Measurements from ENCODE around the gene STYXL2. TPM values are rescaled to one million over a fixed set of nuclear protein-coding genes. Genes with fewer than 3 reads are reported as not detected.

Gene STYXL2
- total and polyA plus RNA-seq, 10 donors, result not detected

DNA sequence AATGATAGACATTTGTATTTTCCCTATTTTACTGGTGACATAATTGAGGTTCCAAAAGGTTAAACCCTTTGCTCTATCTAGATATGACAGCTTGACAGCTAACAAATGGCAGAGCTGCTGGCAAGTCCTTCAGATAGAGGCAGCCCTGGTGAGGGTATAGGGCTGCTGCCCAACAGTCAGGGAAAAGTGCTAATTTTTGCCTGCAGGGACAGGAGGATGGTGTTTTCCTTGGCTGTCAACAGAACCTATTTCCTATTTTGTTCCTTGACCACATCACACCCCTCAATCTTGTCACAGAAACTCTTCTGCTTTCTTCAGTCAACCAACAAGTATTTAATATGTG lies 16.0 kb upstream of the STYXL2 start:
- Histone ChIP-seq H3K9me3 (no peaks in the 10 kb centered on the region), H3K36me3 (no peaks in the 10 kb centered on the region), H3K4me1 (peaks cover 0 to 15% (median 0%) of the 10 kb centered on the region in 6 donors), H3K4me3 (no peak overlapping the region), H3K27me3 (replicated peaks in 1 of 7) (peaks cover 0 to 13% (median 0%) of the 10 kb centered on the region in 7 donors), H3K27ac (no peak overlapping the region)
- intact Hi-C loops (cut with DNase I; ENCODE audit: low total_unique reads), result loop anchor here (10.0 kb wide), 1 partner anchor 187 kb away; no protein-coding TSS in a partner anchor
- DNase-seq, result no peak
- TF ChIP-seq POLR2AphosphoS5 (IDR thresholded peaks at IDR 0.05) (no peak), POLR2A (IDR thresholded peaks at IDR 0.05) (no peak)
- TF ChIP-seq, protein P1, sequence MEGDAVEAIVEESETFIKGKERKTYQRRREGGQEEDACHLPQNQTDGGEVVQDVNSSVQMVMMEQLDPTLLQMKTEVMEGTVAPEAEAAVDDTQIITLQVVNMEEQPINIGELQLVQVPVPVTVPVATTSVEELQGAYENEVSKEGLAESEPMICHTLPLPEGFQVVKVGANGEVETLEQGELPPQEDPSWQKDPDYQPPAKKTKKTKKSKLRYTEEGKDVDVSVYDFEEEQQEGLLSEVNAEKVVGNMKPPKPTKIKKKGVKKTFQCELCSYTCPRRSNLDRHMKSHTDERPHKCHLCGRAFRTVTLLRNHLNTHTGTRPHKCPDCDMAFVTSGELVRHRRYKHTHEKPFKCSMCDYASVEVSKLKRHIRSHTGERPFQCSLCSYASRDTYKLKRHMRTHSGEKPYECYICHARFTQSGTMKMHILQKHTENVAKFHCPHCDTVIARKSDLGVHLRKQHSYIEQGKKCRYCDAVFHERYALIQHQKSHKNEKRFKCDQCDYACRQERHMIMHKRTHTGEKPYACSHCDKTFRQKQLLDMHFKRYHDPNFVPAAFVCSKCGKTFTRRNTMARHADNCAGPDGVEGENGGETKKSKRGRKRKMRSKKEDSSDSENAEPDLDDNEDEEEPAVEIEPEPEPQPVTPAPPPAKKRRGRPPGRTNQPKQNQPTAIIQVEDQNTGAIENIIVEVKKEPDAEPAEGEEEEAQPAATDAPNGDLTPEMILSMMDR (IDR thresholded peaks at IDR 0.05 in 8 of 11, conservative IDR thresholded peaks at IDR 0.05 in 3 of 11), result no peak

GRCh38 chr1:167081594-167082156 lies 12.2 kb upstream of the STYXL2 start:
- TF ChIP-seq, protein P1 (IDR thresholded peaks at IDR 0.05 in 8 of 11, conservative IDR thresholded peaks at IDR 0.05 in 3 of 11), result no peak
- no peak for TF ChIP-seq POLR2A (IDR thresholded peaks at IDR 0.05)
- TF ChIP-seq POLR2AphosphoS5 (IDR thresholded peaks at IDR 0.05), result no peak
- intact Hi-C loops (cut with DNase I; ENCODE audit: low total_unique reads), result no loop called here
- peaks cover 0 to 13% (median 0%) of the 10 kb centered on the region in 7 donors for H3K27me3 ChIP-seq (replicated peaks in 1 of 7)
- H3K27ac ChIP-seq, result no peak overlapping the region
- H3K4me1 ChIP-seq, result peaks cover 0 to 2% (median 0%) of the 10 kb centered on the region in 6 donors
- H3K9me3 ChIP-seq, result no peaks in the 10 kb centered on the region
- DNase-seq, result no peak
- no peak overlapping the region for H3K4me3 ChIP-seq
- H3K36me3 ChIP-seq, result no peaks in the 10 kb centered on the region
- 87 to 91% (median 88%) methylated on average over 8 of the region's 8 CpGs for WGBS, 5 donors

- WGBS, 5 donors, result 65 to 76% (median 68%) methylated on average over 11 of the region's 11 CpGs
- H3K36me3 ChIP-seq, result no peaks in the 10 kb centered on the region
- intact Hi-C loops (cut with DNase I; ENCODE audit: low total_unique reads), result no loop called here
Measured at GRCh38 chr1:167082511-167083027, 11.3 kb upstream of the STYXL2 start.

GRCh38 chr1:167083066-167083665 lies 10.7 kb upstream of the STYXL2 start:
- DNase-seq, result no peak
- no peaks in the 10 kb centered on the region for H3K4me1 ChIP-seq
- WGBS, 5 donors, result 39 to 57% (median 49%) methylated on average over 6 of the region's 6 CpGs

More at GRCh38 chr1:167082511-167083027, 11.3 kb upstream of the STYXL2 start:
- DNase-seq, result no peak
- Histone ChIP-seq H3K4me3 (no peak overlapping the region), H3K4me1 (no peaks in the 10 kb centered on the region), H3K27me3 (replicated peaks in 1 of 7) (peaks cover 0 to 13% (median 0%) of the 10 kb centered on the region in 7 donors), H3K9me3 (no peaks in the 10 kb centered on the region), H3K27ac (no peak overlapping the region)
- TF ChIP-seq POLR2AphosphoS5 (IDR thresholded peaks at IDR 0.05) (no peak), POLR2A (IDR thresholded peaks at IDR 0.05) (no peak)
- TF ChIP-seq, protein P1 (IDR thresholded peaks at IDR 0.05 in 8 of 11, conservative IDR thresholded peaks at IDR 0.05 in 3 of 11), result no peak

More at GRCh38 chr1:167083066-167083665, 10.7 kb upstream of the STYXL2 start:
- TF ChIP-seq POLR2A (IDR thresholded peaks at IDR 0.05) (no peak), POLR2AphosphoS5 (IDR thresholded peaks at IDR 0.05) (no peak)
- TF ChIP-seq, protein P1 (IDR thresholded peaks at IDR 0.05 in 8 of 11, conservative IDR thresholded peaks at IDR 0.05 in 3 of 11), result no peak
- intact Hi-C loops (cut with DNase I; ENCODE audit: low total_unique reads), result no loop called here
- Histone ChIP-seq H3K36me3 (no peaks in the 10 kb centered on the region), H3K9me3 (no peaks in the 10 kb centered on the region), H3K4me3 (no peak overlapping the region), H3K27me3 (replicated peaks in 1 of 7) (peaks cover 0 to 13% (median 0%) of the 10 kb centered on the region in 7 donors), H3K27ac (no peak overlapping the region)

All from spleen (tissue), 11 donors.